Neural progenitor cell (in vitro differentiated cells): Measurements from ENCODE around the gene IMPDH1. TPM values are rescaled to one million over a fixed set of nuclear protein-coding genes. Genes with fewer than 3 reads are reported as not detected.
A peak's percentile ranks its signal among the peaks of the same experiment; 100 is the strongest.

ENCODE experiments used
- DNase-seq: peaks from one replicate; pipeline ENCODE4 v3.0.0-alpha.2; 2016; ENCODE audit warnings: low spot score
- H2AFZ ChIP-seq: fragments of 200-600 bp; sonication (generic); replicated peaks from 2 replicates; pipeline ENCODE4 v1.6.1; 2016; ENCODE audit warnings: antibody characterized with exemption
- H3F3A ChIP-seq: fragments of 200-600 bp; sonication (generic); 2 replicates; pipeline ENCODE4 v1.6.1; 2016; ENCODE audit warnings: antibody characterized with exemption, low read depth
- H3K27ac ChIP-seq: fragments of 200-600 bp; sonication (generic); 2 replicates; pipeline ENCODE4 v1.5.1; 2016; ENCODE audit warnings: mild to moderate bottlenecking
- H3K27me3 ChIP-seq: fragments of 200-600 bp; sonication (generic); 2 replicates; pipeline ENCODE4 v1.6.1; 2016; ENCODE audit warnings: mild to moderate bottlenecking, moderate library complexity
- H3K36me3 ChIP-seq: fragments of 200-600 bp; sonication (generic); 2 replicates; pipeline ENCODE4 v1.5.1; 2016
- H3K4me1 ChIP-seq: fragments of 200-600 bp; sonication (generic); 2 replicates; pipeline ENCODE4 v1.6.1; 2016; ENCODE audit warnings: mixed run types
- H3K4me2 ChIP-seq: fragments of 200-600 bp; sonication (generic); 2 replicates; pipeline ENCODE4 v1.6.1; 2016
- H3K4me3 ChIP-seq: fragments of 200-600 bp; sonication (generic); 2 replicates; pipeline ENCODE4 v1.5.1; 2016
- H3K79me2 ChIP-seq: fragments of 200-600 bp; sonication (generic); 2 replicates; pipeline ENCODE4 v1.6.1; 2016; ENCODE audit warnings: low read depth
- H3K9ac ChIP-seq: fragments of 200-600 bp; sonication (generic); 2 replicates; pipeline ENCODE4 v1.6.1; 2016
- H3K9me3 ChIP-seq: fragments of 200-600 bp; sonication (generic); 2 replicates; pipeline ENCODE4 v1.5.1; 2016; ENCODE audit warnings: low read depth
- H4K20me1 ChIP-seq: fragments of 200-600 bp; sonication (generic); 2 replicates; pipeline ENCODE4 v1.6.1; 2016; ENCODE audit warnings: low read depth
- H3K27ac Mint-ChIP-seq: 3 replicates; pipeline ENCODE4 v1.8.0; 2021; ENCODE audit warnings: mixed read lengths
- H3K27me3 Mint-ChIP-seq: 2 replicates; pipeline ENCODE4 v1.8.0; 2022; ENCODE audit warnings: low read depth, mild to moderate bottlenecking, inconsistent platforms, moderate library complexity, mixed read lengths; ENCODE audit not compliant: insufficient read depth
- H3K36me3 Mint-ChIP-seq: 3 replicates; pipeline ENCODE4 v1.8.0; 2021; ENCODE audit warnings: mixed read lengths
- H3K4me1 Mint-ChIP-seq: 3 replicates; pipeline ENCODE4 v1.8.0; 2021; ENCODE audit warnings: mixed read lengths
- H3K4me3 Mint-ChIP-seq: 3 replicates; pipeline ENCODE4 v1.8.0; 2021; ENCODE audit warnings: mild to moderate bottlenecking, moderate library complexity, mixed read lengths
- H3K9me3 Mint-ChIP-seq: 3 replicates; pipeline ENCODE4 v1.8.0; 2020; ENCODE audit warnings: mixed read lengths
- CTCF ChIP-seq: fragments of 200-600 bp; sonication (generic); IDR thresholded peaks from 2 replicates; pipeline ENCODE4 v1.5.1; 2017; ENCODE audit warnings: antibody characterized with exemption, mild to moderate bottlenecking
- EZH2 ChIP-seq: fragments of 200-600 bp; sonication (generic); IDR thresholded peaks from 2 replicates; pipeline ENCODE4 v1.6.1; 2017; ENCODE audit warnings: antibody characterized with exemption, mild to moderate bottlenecking, moderate library complexity
- EZH2phosphoT487 ChIP-seq: fragments of 200-600 bp; sonication (generic); IDR thresholded peaks from 2 replicates; pipeline ENCODE4 v1.6.1; 2017; ENCODE audit warnings: antibody characterized with exemption
- total RNA-seq: library from RNA; depleted of rRNA; stranded (reverse); fragments of >200 nt; gene quantifications from 2 replicates; pipeline ENCODE4 v1.2.3, GENCODE V29; 2015; ENCODE audit warnings: low replicate concordance

Gene IMPDH1
- total RNA-seq, 1 donor from 2014 or later, result 17.0 TPM

GRCh38 chr7:128450409-128450808 is 40.6 kb upstream of the IMPDH1 start:
- no peaks in the 10 kb centered on the region for H3K36me3 Mint-ChIP-seq
- Histone ChIP-seq H3K27ac (no peak overlapping the region), H3K79me2 (no peaks in the 10 kb centered on the region), H3K9ac (no peak overlapping the region), H3K9me3 (no peaks in the 10 kb centered on the region), H4K20me1 (no peaks in the 10 kb centered on the region), H3K36me3 (no peaks in the 10 kb centered on the region), H3K4me3 (no peak overlapping the region), H3K4me2 (no peak overlapping the region), H3K4me1 (peaks cover 7% of the 10 kb centered on the region), H2AFZ (no peak overlapping the region), H3K27me3 (no peaks in the 10 kb centered on the region), H3F3A (peaks cover 19% of the 10 kb centered on the region)
- peaks cover 18% of the 10 kb centered on the region for H3K4me1 Mint-ChIP-seq
- H3K27ac Mint-ChIP-seq, result no peak overlapping the region
- H3K4me3 Mint-ChIP-seq, result no peak overlapping the region
- peaks cover 6% of the 10 kb centered on the region for H3K27me3 Mint-ChIP-seq
- no peak for TF ChIP-seq CTCF
- TF ChIP-seq EZH2, result no peak
- no peak for TF ChIP-seq EZH2phosphoT487
- no peaks in the 10 kb centered on the region for H3K9me3 Mint-ChIP-seq
- DNase-seq, result no peak

- H3K9ac ChIP-seq, result peak overlapping the region; percentile 16
- no peaks in the 10 kb centered on the region for H3K9me3 ChIP-seq
- no peaks in the 10 kb centered on the region for H3K79me2 ChIP-seq
- no peaks in the 10 kb centered on the region for H3K36me3 ChIP-seq
- Mint-ChIP-seq H3K27me3 (peaks cover 6% of the 10 kb centered on the region), H3K9me3 (no peaks in the 10 kb centered on the region), H3K27ac (no peak overlapping the region), H3K36me3 (no peaks in the 10 kb centered on the region), H3K4me1 (peaks cover 2% of the 10 kb centered on the region), H3K4me3 (no peak overlapping the region)
- no peak overlapping the region for H3K27ac ChIP-seq
- H3K27me3 ChIP-seq, result no peaks in the 10 kb centered on the region
- H3F3A ChIP-seq, result peaks cover 3% of the 10 kb centered on the region
- DNase-seq, result no peak
- no peak overlapping the region for H2AFZ ChIP-seq
- H4K20me1 ChIP-seq, result no peaks in the 10 kb centered on the region
- no peak overlapping the region for H3K4me3 ChIP-seq
- TF ChIP-seq CTCF, result no peak
- no peak for TF ChIP-seq EZH2
- no peak for TF ChIP-seq EZH2phosphoT487
- no peak overlapping the region for H3K4me2 ChIP-seq
- H3K4me1 ChIP-seq, result peaks cover 2% of the 10 kb centered on the region
Observed at GRCh38 chr7:128448751-128449302, 39.0 kb upstream of the IMPDH1 start.

- DNase-seq, result no peak
- TF ChIP-seq CTCF (no peak), EZH2 (no peak), EZH2phosphoT487 (no peak)
- H3K4me1 ChIP-seq, result no peaks in the 10 kb centered on the region
- H3K27me3 ChIP-seq, result no peaks in the 10 kb centered on the region
- no peak overlapping the region for H3K9ac ChIP-seq
- Mint-ChIP-seq H3K27me3 (peaks cover 6% of the 10 kb centered on the region), H3K4me3 (no peak overlapping the region), H3K9me3 (no peaks in the 10 kb centered on the region), H3K27ac (no peak overlapping the region), H3K36me3 (no peaks in the 10 kb centered on the region), H3K4me1 (no peaks in the 10 kb centered on the region)
- H3K4me2 ChIP-seq, result no peak overlapping the region
- H4K20me1 ChIP-seq, result no peaks in the 10 kb centered on the region
- H3K9me3 ChIP-seq, result no peaks in the 10 kb centered on the region
- no peak overlapping the region for H3K27ac ChIP-seq
- H3K36me3 ChIP-seq, result no peaks in the 10 kb centered on the region
- no peaks in the 10 kb centered on the region for H3F3A ChIP-seq
- no peaks in the 10 kb centered on the region for H3K79me2 ChIP-seq
- H2AFZ ChIP-seq, result no peak overlapping the region
- H3K4me3 ChIP-seq, result no peak overlapping the region
Observed at GRCh38 chr7:128447941-128448564, 38.3 kb upstream of the IMPDH1 start.
